Endothelial cell of umbilical vein (primary cell): ENCODE results near the gene GREB1. TPM values are rescaled to one million over a fixed set of nuclear protein-coding genes. Genes with fewer than 3 reads are reported as not detected.

Source experiments
- BruUV-seq: library from RNA; stranded (reverse); fragments of 400-500 nt; replicated peaks from 2 replicates; lab custom pipeline; 2021; lab: Mats Ljungman, UMichigan
- CTCF ChIA-PET: fragments of 300-600, 350-600 bp; sonication (Branson Sonifier 250); formaldehyde crosslinking; loops from one replicate; lab custom pipeline; 2021; ENCODE audit warnings: antibody characterized with exemption, inconsistent platforms; lab: Charles Lee
- POLR2A ChIA-PET: fragments of 300-600, 350-600 bp; sonication (Branson Sonifier 250); formaldehyde crosslinking; loops from one replicate; lab custom pipeline; 2021; ENCODE audit warnings: antibody characterized with exemption, inconsistent platforms; lab: Charles Lee
- DNase-seq: peaks from one replicate; pipeline ENCODE4 v3.0.0-alpha.2; 2011; ENCODE audit warnings: low read depth, low spot score
- FAIRE-seq: peaks from 2 replicates; lab custom pipeline; 2011; peaks lifted over from hg19 to GRCh38; lab: Jason Lieb, UNC
- H2AFZ ChIP-seq: 2 replicates; pipeline ENCODE4 v1.6.0; 2012; ENCODE audit warnings: low read depth, low read length, control low read depth, inconsistent platforms
- H3K27ac ChIP-seq: 2 replicates; pipeline ENCODE4 v1.5.1; 2011; ENCODE audit warnings: low read depth, mild to moderate bottlenecking, control low read depth, low read length, moderate library complexity; ENCODE audit not compliant: insufficient read depth
- H3K27me3 ChIP-seq, 2 experiments: 2 replicates each; pipeline versions ENCODE4 v1.6.0 to v1.6.1; 2011; ENCODE audit warnings: low read length in 2 of 2, mixed read lengths in 1 of 2; ENCODE audit not compliant: control insufficient read depth in 2 of 2, insufficient read depth in 2 of 2
- H3K36me3 ChIP-seq, 2 experiments: 2 replicates in 1 of 2; 3 replicates in 1 of 2; pipeline ENCODE4 v1.5.1; 2011; ENCODE audit warnings: low read length in 2 of 2, mild to moderate bottlenecking in 1 of 2, moderate library complexity in 1 of 2; ENCODE audit not compliant: control insufficient read depth in 2 of 2, insufficient read depth in 2 of 2; ENCODE audit errors: extremely low read depth in 1 of 2
- H3K4me1 ChIP-seq: 3 replicates; pipeline ENCODE4 v1.5.1; 2011; ENCODE audit warnings: mild to moderate bottlenecking, low read length; ENCODE audit not compliant: control insufficient read depth, insufficient read depth; ENCODE audit errors: extremely low read depth
- H3K4me2 ChIP-seq: 2 replicates; pipeline ENCODE4 v1.6.1; 2011; ENCODE audit warnings: low read length, control low read depth, mixed read lengths; ENCODE audit not compliant: insufficient read depth
- H3K4me3 ChIP-seq, 3 experiments: fragments of 200-600 bp in 1 of 3; sonication (generic), shearing (Covaris generic) in 1 of 3; replicated peaks in 1 of 3; 2 replicates each; pipeline ENCODE4 v1.5.1; 2011 to 2016; ENCODE audit warnings: control low read depth in 3 of 3, low read length in 3 of 3, mild to moderate bottlenecking in 2 of 3, inconsistent platforms in 1 of 3, low read depth in 1 of 3, moderate library complexity in 1 of 3; ENCODE audit not compliant: insufficient read depth in 1 of 3
- H3K79me2 ChIP-seq: 2 replicates; pipeline ENCODE4 v1.6.0; 2012; ENCODE audit warnings: low read length, inconsistent platforms; ENCODE audit not compliant: control insufficient read depth, insufficient read depth
- H3K9ac ChIP-seq: replicated peaks from 2 replicates; pipeline ENCODE3; 2011; ENCODE audit warnings: low read length, control low read depth; ENCODE audit not compliant: insufficient read depth; ENCODE audit errors: extremely low read depth
- H3K9me1 ChIP-seq: replicated peaks from 3 replicates; pipeline ENCODE4 v1.6.0; 2011; ENCODE audit warnings: mild to moderate bottlenecking, low read length; ENCODE audit not compliant: control insufficient read depth, insufficient read depth; ENCODE audit errors: extremely low read depth
- H3K9me3 ChIP-seq: replicated peaks from 2 replicates; pipeline ENCODE4 v1.5.1; 2012; ENCODE audit warnings: low read length, inconsistent platforms; ENCODE audit not compliant: control insufficient read depth, insufficient read depth
- H4K20me1 ChIP-seq: replicated peaks from 2 replicates; pipeline ENCODE3; 2011; ENCODE audit warnings: mild to moderate bottlenecking, low read length; ENCODE audit not compliant: control insufficient read depth, insufficient read depth; ENCODE audit errors: extremely low read depth
- FOS ChIP-seq: IDR thresholded peaks from 2 replicates; pipeline ENCODE4 v1.6.1; 2011; ENCODE audit warnings: mild to moderate bottlenecking, low read length, moderate library complexity, borderline replicate concordance; ENCODE audit not compliant: insufficient read depth
- JUN ChIP-seq: IDR thresholded peaks from 2 replicates; pipeline ENCODE4 v1.6.1; 2011; ENCODE audit warnings: borderline replicate concordance, low read depth; ENCODE audit not compliant: insufficient read length, insufficient read depth
- POLR2AphosphoS5 ChIP-seq: IDR thresholded peaks from 2 replicates; pipeline ENCODE4 v1.6.1; 2012; ENCODE audit warnings: low read depth, mild to moderate bottlenecking, control low read depth, low read length, moderate library complexity; ENCODE audit not compliant: insufficient read depth
- dilution Hi-C: fragments of 300-500 bp; cut with MboI; formaldehyde crosslinking; loops from one replicate; pipeline ENCODE4 v1.15.0; 2019; ENCODE audit warnings: low sequenced_read_pairs; ENCODE audit not compliant: extremely low pct_ligation_motif_present
- intact Hi-C: fragments of 100-400 bp; cut with micrococcal nuclease; formaldehyde crosslinking; loops from one replicate; pipeline ENCODE4 v1.10.0; 2022
- polyA plus RNA-seq, 4 experiments: library from polyadenylated mRNA; depleted of rRNA in 3 of 4; stranded (reverse) in 3 of 4; unstranded in 1 of 4; fragments of >200 nt; gene quantifications; 2 replicates each; pipeline versions ENCODE4 v1.2.1 to v1.2.3, GENCODE V29; 2011 to 2012; ENCODE audit warnings: missing spikeins in 1 of 4
- total RNA-seq: library from RNA; stranded (reverse); gene quantifications from 2 replicates; pipeline ENCODE4 v1.2.3, GENCODE V29; 2021
- TF ChIP-seq, protein P1 (sequence below), 2 donors: IDR thresholded peaks; 1 replicate in 1 of 2; 2 replicates in 1 of 2; pipeline ENCODE4 v1.5.1; 2011; ENCODE audit warnings: low read length in 2 of 2, mild to moderate bottlenecking in 2 of 2, moderate library complexity in 2 of 2, control low read depth in 1 of 2, inconsistent platforms in 1 of 2, low read depth in 1 of 2; ENCODE audit not compliant: insufficient read depth in 1 of 2; ENCODE audit errors: extremely low read depth in 1 of 2

Gene GREB1
- total and polyA plus RNA-seq, 2 donors (not counting 3 experiments of a cell fraction or from before 2014, with no cell fraction given), result 0.17 to 0.58 TPM

DNA sequence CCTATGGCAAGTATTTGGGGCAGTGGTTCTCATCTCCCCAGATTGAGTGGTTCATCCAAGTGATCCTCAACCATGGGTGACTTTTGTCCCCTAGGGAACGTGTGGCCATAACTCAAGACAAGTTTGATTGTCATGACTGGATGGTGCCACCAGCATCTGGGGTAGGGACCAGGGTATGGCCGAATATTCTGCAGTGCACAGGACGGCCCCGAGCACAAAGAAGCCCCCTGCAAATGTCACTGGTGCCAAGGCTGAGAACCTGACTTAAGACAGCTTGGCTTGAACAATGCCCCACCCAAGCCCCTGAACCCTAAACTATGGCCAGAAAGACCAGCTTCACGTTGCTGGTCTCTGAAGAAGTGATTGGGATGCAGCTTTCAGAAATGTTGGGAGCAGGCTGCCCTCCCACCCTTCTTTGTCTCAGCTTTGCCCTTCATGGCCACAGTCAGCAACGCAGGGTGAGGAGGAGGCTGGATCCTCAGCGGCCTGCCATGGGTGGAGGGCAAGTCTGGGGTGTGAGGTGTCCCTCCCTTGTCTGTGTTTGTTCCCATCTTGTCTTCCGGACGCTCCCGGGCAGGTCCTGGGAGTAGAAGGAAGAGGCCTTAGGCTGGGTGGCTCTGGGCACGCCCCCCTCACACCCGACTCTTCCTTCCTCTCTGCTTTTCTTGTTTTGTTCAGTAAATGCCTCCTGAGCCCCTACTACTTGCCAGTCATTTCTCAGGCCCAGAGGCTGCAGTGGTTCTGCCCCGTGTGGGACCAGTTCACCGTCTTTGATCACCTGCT, 43.4 kb downstream of the GREB1 start:
- Histone ChIP-seq H3K79me2 (no peaks in the 10 kb centered on the region), H2AFZ (no peak overlapping the region), H3K9ac (no peak overlapping the region), H3K27me3 (no peaks in the 10 kb centered on the region), H3K4me2 (no peak overlapping the region), H3K4me1 (no peaks in the 10 kb centered on the region), H3K36me3 (no peaks in the 10 kb centered on the region), H3K9me3 (no peaks in the 10 kb centered on the region), H3K27ac (no peak overlapping the region), H3K9me1 (no peaks in the 10 kb centered on the region), H4K20me1 (no peaks in the 10 kb centered on the region), H3K4me3 (no peak overlapping the region)
- ChIA-PET POLR2A (no interaction called here), CTCF (interaction anchor here (1.2 kb wide), 1 partner anchor 745 kb away, joined by 3 read pairs; no protein-coding TSS in a partner anchor)
- FAIRE-seq (no peak), DNase-seq (no peak)
- intact Hi-C loops, result no loop called here
- dilution Hi-C loops, result no loop called here
- TF ChIP-seq FOS (no peak), JUN (no peak), POLR2AphosphoS5 (no peak)
- TF ChIP-seq, protein P1, sequence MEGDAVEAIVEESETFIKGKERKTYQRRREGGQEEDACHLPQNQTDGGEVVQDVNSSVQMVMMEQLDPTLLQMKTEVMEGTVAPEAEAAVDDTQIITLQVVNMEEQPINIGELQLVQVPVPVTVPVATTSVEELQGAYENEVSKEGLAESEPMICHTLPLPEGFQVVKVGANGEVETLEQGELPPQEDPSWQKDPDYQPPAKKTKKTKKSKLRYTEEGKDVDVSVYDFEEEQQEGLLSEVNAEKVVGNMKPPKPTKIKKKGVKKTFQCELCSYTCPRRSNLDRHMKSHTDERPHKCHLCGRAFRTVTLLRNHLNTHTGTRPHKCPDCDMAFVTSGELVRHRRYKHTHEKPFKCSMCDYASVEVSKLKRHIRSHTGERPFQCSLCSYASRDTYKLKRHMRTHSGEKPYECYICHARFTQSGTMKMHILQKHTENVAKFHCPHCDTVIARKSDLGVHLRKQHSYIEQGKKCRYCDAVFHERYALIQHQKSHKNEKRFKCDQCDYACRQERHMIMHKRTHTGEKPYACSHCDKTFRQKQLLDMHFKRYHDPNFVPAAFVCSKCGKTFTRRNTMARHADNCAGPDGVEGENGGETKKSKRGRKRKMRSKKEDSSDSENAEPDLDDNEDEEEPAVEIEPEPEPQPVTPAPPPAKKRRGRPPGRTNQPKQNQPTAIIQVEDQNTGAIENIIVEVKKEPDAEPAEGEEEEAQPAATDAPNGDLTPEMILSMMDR (IDR thresholded peaks at IDR 0.05; ENCODE audit: extremely low read depth in 1 of 2, insufficient read depth in 1 of 2, low read depth in 1 of 2, low read length in 2 of 2), result no peak
- BruUV-seq, result no TSS peak
